ENCODE data around the gene FGF16. TPM values are rescaled to one million over a fixed set of nuclear protein-coding genes. Genes with fewer than 3 reads are reported as not detected.

The FGF16 gene
- total and polyA plus RNA-seq, 2 experiments from 2014 or later: 17.9 to 22.5 TPM

DNA sequence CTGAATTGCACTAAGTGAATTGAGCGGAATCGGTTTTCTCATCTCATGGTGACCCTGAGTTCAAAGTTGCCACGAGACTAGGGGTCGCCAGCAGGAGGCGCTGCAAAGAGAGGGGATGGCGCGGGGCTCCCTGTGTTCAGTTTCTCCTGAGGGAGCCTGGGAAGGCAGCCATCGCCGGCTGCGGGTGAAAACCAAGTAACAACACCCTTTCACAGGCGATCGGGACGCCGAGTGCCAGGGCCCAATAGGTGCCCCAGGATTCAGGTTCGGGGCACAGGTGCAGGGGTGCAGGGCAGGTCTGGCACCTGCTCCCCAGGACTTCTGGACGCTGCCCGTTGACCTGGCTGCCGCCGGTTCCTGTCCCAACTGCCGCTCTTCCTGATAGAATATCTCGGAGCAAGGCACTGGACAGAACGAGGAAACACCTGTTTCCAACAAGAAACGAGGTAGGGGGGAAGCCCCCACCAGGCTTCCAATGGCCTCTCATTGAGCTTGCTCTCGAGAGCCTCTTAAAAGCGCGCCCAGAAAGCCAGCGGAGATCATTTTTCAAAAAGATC, 1.1 kb upstream of the FGF16 start:
- Histone ChIP-seq H3K9me3 (ENCODE audit: low read depth) (no peaks in the 10 kb centered on the region), H3K36me3 (no peaks in the 10 kb centered on the region), H3K4me3 (peak overlapping the region; percentile 40), H3K4me1 (ENCODE audit: low read depth) (no peaks in the 10 kb centered on the region), H3K27me3 (no peaks in the 10 kb centered on the region), H3K27ac (peak overlapping the region; percentile 62)
- DNase-seq (ENCODE audit: low read depth in 1 of 2, low spot score in 1 of 2): no peak
- TF ChIP-seq, protein P1, sequence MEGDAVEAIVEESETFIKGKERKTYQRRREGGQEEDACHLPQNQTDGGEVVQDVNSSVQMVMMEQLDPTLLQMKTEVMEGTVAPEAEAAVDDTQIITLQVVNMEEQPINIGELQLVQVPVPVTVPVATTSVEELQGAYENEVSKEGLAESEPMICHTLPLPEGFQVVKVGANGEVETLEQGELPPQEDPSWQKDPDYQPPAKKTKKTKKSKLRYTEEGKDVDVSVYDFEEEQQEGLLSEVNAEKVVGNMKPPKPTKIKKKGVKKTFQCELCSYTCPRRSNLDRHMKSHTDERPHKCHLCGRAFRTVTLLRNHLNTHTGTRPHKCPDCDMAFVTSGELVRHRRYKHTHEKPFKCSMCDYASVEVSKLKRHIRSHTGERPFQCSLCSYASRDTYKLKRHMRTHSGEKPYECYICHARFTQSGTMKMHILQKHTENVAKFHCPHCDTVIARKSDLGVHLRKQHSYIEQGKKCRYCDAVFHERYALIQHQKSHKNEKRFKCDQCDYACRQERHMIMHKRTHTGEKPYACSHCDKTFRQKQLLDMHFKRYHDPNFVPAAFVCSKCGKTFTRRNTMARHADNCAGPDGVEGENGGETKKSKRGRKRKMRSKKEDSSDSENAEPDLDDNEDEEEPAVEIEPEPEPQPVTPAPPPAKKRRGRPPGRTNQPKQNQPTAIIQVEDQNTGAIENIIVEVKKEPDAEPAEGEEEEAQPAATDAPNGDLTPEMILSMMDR (IDR thresholded peaks at IDR 0.05; ENCODE audit: low read depth, low read length): peak; percentile 33

DNA sequence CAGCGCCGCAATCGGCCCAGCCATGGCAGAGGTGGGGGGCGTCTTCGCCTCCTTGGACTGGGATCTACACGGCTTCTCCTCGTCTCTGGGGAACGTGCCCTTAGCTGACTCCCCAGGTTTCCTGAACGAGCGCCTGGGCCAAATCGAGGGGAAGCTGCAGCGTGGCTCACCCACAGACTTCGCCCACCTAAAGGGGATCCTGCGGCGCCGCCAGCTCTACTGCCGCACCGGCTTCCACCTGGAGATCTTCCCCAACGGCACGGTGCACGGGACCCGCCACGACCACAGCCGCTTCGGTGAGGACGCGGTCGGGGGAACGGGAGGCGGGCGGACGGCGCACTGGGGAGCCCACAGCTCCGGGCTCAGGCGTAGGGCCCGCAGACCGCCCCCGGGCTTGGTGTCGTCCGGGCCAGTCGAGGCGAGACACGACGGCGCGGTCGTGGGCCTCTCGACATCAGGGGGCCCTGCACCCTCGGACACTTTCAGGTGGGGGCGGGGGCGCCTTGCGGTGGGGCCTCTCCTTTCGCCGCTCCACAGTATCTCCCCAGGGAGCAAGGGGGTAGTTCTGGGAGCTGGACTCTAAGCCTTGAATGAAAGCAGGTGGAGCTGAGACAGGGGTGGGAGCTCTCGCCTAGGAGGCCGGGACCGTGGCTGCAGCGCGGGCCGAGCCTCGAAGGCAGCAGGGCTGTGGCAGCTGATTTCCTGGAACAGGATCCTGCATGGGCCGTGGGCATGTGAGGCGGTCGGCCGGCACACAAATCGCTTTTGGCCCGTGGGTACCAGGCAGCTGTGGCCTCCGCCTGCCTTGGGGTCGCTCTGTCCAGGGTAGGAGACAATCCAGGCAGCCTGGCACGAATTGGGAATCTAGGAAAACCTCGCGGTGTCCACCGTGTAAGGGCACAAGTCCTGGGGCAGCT, 722 bp downstream of the FGF16 start:
- no peak for DNase-seq (ENCODE audit: low read depth in 1 of 2, low spot score in 1 of 2)
- no peaks in the 10 kb centered on the region for H3K36me3 ChIP-seq
- H3K27ac ChIP-seq: peak overlapping the region; percentile 80
- H3K4me1 ChIP-seq (ENCODE audit: low read depth): peaks cover 2% of the 10 kb centered on the region
- peak overlapping the region; percentile 40 for H3K4me3 ChIP-seq
- no peaks in the 10 kb centered on the region for H3K9me3 ChIP-seq (ENCODE audit: low read depth)
- H3K27me3 ChIP-seq: no peaks in the 10 kb centered on the region
- TF ChIP-seq, protein P1 (IDR thresholded peaks at IDR 0.05; ENCODE audit: low read depth, low read length): no peak

DNA sequence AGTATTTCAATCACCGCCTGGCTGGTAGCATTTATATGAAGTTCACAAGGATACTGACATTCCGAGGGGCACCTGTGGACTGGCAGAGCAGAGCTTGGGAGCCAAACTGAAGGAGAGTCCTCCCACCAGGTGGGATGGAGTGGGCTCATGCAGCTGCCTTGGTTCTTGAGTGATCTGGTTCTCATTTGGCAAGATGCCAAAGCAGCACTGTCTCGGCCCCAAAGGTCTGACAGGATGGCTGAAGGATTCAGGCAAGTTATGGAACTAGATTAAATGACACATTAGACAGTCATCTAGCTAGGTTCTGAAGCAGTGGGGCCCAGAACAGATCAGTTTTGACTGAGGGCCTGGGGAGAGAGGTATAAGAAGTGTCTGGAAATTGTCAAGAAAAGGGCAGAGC, 3.2 kb downstream of the FGF16 start:
- H3K4me3 ChIP-seq: peak overlapping the region; percentile 40
- no peaks in the 10 kb centered on the region for H3K36me3 ChIP-seq
- TF ChIP-seq, protein P1 (IDR thresholded peaks at IDR 0.05; ENCODE audit: low read depth, low read length): no peak
- no peak for DNase-seq (ENCODE audit: low read depth in 1 of 2, low spot score in 1 of 2)
- H3K27me3 ChIP-seq: no peaks in the 10 kb centered on the region
- peaks cover 6% of the 10 kb centered on the region for H3K4me1 ChIP-seq (ENCODE audit: low read depth)
- H3K27ac ChIP-seq: peak overlapping the region; percentile 18
- H3K9me3 ChIP-seq (ENCODE audit: low read depth): no peaks in the 10 kb centered on the region

DNA sequence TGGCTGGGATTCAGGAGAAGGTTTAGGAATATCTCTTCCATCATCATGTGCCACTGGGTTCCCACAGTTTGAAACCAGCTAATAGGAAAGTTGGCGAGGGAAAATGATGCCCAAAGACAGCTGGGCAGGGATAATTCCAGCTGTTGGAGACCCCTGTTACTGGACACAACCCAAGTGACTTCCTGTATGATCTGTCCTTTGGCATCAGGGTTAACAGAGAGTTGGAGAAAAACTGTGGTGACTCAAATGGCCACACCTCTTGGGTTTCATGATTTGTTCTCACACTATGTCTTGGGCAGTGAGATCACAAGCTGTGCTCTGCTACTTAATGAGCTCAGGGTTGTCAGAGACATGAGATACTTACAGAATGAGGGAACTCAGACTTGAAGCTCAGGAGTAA, 3.8 kb downstream of the FGF16 start:
- Histone ChIP-seq H3K4me1 (ENCODE audit: low read depth) (peaks cover 7% of the 10 kb centered on the region), H3K27ac (peak overlapping the region; percentile 18), H3K9me3 (ENCODE audit: low read depth) (no peaks in the 10 kb centered on the region), H3K4me3 (peak overlapping the region; percentile 9), H3K36me3 (no peaks in the 10 kb centered on the region), H3K27me3 (no peaks in the 10 kb centered on the region)
- TF ChIP-seq, protein P1 (IDR thresholded peaks at IDR 0.05; ENCODE audit: low read depth, low read length): no peak
- no peak for DNase-seq (ENCODE audit: low read depth in 1 of 2, low spot score in 1 of 2)

DNA sequence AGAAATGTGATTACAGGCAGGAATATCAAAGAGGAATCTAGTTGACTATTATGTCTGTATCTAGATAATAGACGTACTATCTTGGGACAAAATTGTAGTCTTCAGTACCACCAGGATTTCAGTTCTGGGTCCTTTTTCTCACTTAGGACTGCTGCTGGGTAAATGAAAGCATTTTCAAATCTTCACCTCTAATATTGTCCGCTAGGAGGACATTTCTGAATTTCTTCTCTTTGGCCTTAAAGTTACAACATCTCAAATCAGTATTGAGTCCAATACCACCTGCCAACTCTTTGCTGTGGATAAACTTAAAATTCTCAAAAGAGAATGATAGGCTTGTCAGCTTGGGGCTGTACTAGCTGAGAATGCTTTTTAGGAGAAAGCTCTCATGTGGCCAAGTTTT, 6.0 kb downstream of the FGF16 start:
- Histone ChIP-seq H3K9me3 (ENCODE audit: low read depth) (no peaks in the 10 kb centered on the region), H3K4me3 (no peak overlapping the region), H3K27ac (peak overlapping the region; percentile 90), H3K27me3 (no peaks in the 10 kb centered on the region), H3K36me3 (no peaks in the 10 kb centered on the region), H3K4me1 (ENCODE audit: low read depth) (peaks cover 19% of the 10 kb centered on the region)
- DNase-seq (ENCODE audit: low read depth in 1 of 2, low spot score in 1 of 2): no peak
- TF ChIP-seq, protein P1 (IDR thresholded peaks at IDR 0.05; ENCODE audit: low read depth, low read length): no peak
